HG03521 (cell line): Measurements from ENCODE around the gene PCA3.
"Not testable (repeated sequence)": the region's sequence is repeated elsewhere in the genome, so short reads cannot be mapped to it uniquely, and the experiment has no call there.

ENCODE experiments used
- ATAC-seq: cut with Tn5 transposase; IDR thresholded peaks from one replicate; pipeline ENCODE4 v1.9.1; 2021; ENCODE audit warnings: mild to moderate bottlenecking, moderate library complexity; ENCODE audit not compliant: unreplicated experiment

Gene PCA3

GRCh38 chr9:76764138-76764537 is at the start of gene PCA3:
PCA3 (plus strand) TSS chr9:76764438.
- ATAC-seq, result no peak

- ATAC-seq, result no peak
Measured at GRCh38 chr9:76716085-76716672, 48.1 kb upstream of the PCA3 start.

- no peak for ATAC-seq
Measured at GRCh38 chr9:76717176-76717575, 47.1 kb upstream of the PCA3 start.

GRCh38 chr9:76717613-76718012 is 46.6 kb upstream of the PCA3 start:
- no peak for ATAC-seq

GRCh38 chr9:76718166-76718565 is 46.1 kb upstream of the PCA3 start:
- ATAC-seq, result no peak

- no peak for ATAC-seq
Measured at GRCh38 chr9:76720245-76720644, 44.0 kb upstream of the PCA3 start.

GRCh38 chr9:76725011-76725546 is 39.2 kb upstream of the PCA3 start:
- ATAC-seq, result no peak

GRCh38 chr9:76725885-76726284 is 38.4 kb upstream of the PCA3 start:
- no peak for ATAC-seq

- ATAC-seq, result no peak
Measured at GRCh38 chr9:76729116-76729515, 35.1 kb upstream of the PCA3 start.

GRCh38 chr9:76729980-76730737 is 34.1 kb upstream of the PCA3 start:
- ATAC-seq, result no peak

- ATAC-seq, result no peak
Measured at GRCh38 chr9:76730801-76731200, 33.4 kb upstream of the PCA3 start.

GRCh38 chr9:76732341-76732958 is 31.8 kb upstream of the PCA3 start:
- no peak for ATAC-seq

GRCh38 chr9:76733096-76733495 is 31.1 kb upstream of the PCA3 start:
- ATAC-seq, result no peak

GRCh38 chr9:76734716-76735115 is 29.5 kb upstream of the PCA3 start:
- no peak for ATAC-seq

- no peak for ATAC-seq
Measured at GRCh38 chr9:76737154-76737902, 26.9 kb upstream of the PCA3 start.

- ATAC-seq, result no peak
Measured at GRCh38 chr9:76738402-76738801, 25.8 kb upstream of the PCA3 start.

GRCh38 chr9:76741524-76741923 is 22.7 kb upstream of the PCA3 start:
- ATAC-seq, result no peak

- not testable (repeated sequence) for ATAC-seq
Measured at GRCh38 chr9:76742890-76743289, 21.3 kb upstream of the PCA3 start.

GRCh38 chr9:76743931-76744330 is 20.3 kb upstream of the PCA3 start:
- ATAC-seq, result no peak

- no peak for ATAC-seq
Measured at GRCh38 chr9:76744336-76744735, 19.9 kb upstream of the PCA3 start.

GRCh38 chr9:76751001-76751400 is 13.2 kb upstream of the PCA3 start:
- ATAC-seq, result no peak
